ENCODE results near the gene HOXC10.
A peak's percentile ranks its signal among the peaks of the same experiment; 100 is the strongest.

Gene HOXC10

DNA sequence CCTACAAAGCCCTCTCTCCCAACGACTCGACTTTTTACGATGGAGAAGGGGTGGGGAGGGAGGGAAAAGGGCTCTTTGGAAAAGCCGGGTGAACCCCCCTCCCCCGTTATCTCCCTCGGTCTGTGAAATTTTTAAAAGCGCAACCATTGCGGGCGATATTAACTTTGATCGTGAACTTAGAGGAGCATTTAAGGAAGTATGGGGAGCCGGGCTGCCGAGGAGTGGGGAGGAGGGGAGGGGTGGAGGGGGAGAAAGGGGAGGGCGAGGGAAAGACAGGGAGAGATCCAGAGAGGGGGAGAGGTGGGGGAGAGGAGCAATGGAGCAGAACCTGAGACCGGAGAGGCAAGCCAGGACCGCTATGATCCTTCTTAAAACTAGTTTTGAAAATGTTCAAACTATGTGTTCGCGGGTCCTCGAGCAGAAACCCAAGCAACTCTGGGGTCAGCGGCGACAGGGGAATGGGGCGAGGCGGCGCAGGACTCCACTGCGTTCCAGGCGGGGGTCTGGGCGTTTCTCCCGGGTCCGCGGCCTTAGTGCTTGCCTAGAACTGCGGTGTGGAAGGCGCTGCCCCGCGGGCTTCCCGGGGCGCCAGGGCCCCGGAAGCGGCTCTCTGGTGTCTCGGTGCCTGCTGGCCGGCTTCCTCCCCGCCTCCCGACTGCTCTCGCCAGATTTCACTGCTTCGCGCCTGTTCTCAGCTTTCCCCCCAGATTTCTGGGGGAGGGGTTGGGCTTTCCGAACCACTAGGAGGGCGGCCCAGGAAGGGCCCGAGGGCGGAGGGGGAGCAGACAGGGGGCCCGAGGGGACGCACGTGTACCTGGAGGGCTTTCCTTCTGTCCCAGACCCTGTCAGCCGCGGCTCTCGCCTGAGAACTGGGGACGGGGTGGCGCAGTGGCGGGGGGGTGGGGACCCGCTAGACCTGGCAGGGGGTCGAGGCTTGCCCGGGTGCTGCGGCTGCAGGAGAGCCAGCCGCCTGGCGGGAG, 10.6 kb upstream of the HOXC10 start, which contains the start of gene HOTAIR:
TSS of gene HOTAIR (minus strand) at position 871 of the 980 bp plus-strand sequence.
- Histone ChIP-seq H3K4me3 (ENCODE audit: low read length) (no peak within 1 kb of the TSS), H3K36me3 (ENCODE audit: control insufficient read depth, insufficient read depth, low read length) (no peaks in the 10 kb centered on the region), H3K4ac (ENCODE audit: low read depth, low read length) (no peak within 1 kb of the TSS), H2BK5ac (ENCODE audit: low read length) (no peak within 1 kb of the TSS), H3K79me1 (ENCODE audit: low read length) (no peaks in the 10 kb centered on the region), H3K56ac (ENCODE audit: low read length) (no peak within 1 kb of the TSS), H2AK5ac (ENCODE audit: low read length) (no peak within 1 kb of the TSS), H3K4me2 (ENCODE audit: low read length) (peak within 1 kb of the TSS; percentile 18), H3K9ac (ENCODE audit: low read length) (no peak within 1 kb of the TSS), H3K27me3 (ENCODE audit: insufficient read depth, low read length, poor library complexity) (peaks cover 93% of the 10 kb centered on the region), H3K79me2 (ENCODE audit: control insufficient read depth, insufficient read depth, low read length) (no peaks in the 10 kb centered on the region), H3K18ac (ENCODE audit: low read length) (no peak within 1 kb of the TSS), H4K5ac (ENCODE audit: low read length) (no peak within 1 kb of the TSS), H3K27ac (ENCODE audit: low read depth, low read length) (no peak within 1 kb of the TSS), H2BK120ac (ENCODE audit: low read depth, low read length) (no peak within 1 kb of the TSS), H2BK15ac (replicated peaks; ENCODE audit: low read depth) (no peak within 1 kb of the TSS), H4K8ac (ENCODE audit: low read depth, low read length) (no peak within 1 kb of the TSS), H3K4me1 (ENCODE audit: control insufficient read depth, low read depth, low read length) (no peaks in the 10 kb centered on the region), H3K23ac (ENCODE audit: low read length) (no peak within 1 kb of the TSS)
- DNase-seq: no peak
- WGBS (ENCODE audit: extremely low coverage, insufficient coverage, low lambda C conversion rate): no CpG with 5 or more reads among the region's 63 CpGs

- no peak for DNase-seq
- Histone ChIP-seq H2AK5ac (ENCODE audit: low read length) (no peak overlapping the region), H3K79me2 (ENCODE audit: control insufficient read depth, insufficient read depth, low read length) (no peaks in the 10 kb centered on the region), H3K27ac (ENCODE audit: low read depth, low read length) (no peak overlapping the region), H3K56ac (ENCODE audit: low read length) (no peak overlapping the region), H3K18ac (ENCODE audit: low read length) (no peak overlapping the region), H3K9ac (ENCODE audit: low read length) (no peak overlapping the region), H3K4me1 (ENCODE audit: control insufficient read depth, low read depth, low read length) (no peaks in the 10 kb centered on the region), H4K8ac (ENCODE audit: low read depth, low read length) (no peak overlapping the region), H2BK15ac (replicated peaks; ENCODE audit: low read depth) (no peak overlapping the region), H4K5ac (ENCODE audit: low read length) (no peak overlapping the region), H3K79me1 (ENCODE audit: low read length) (no peaks in the 10 kb centered on the region), H3K4me3 (ENCODE audit: low read length) (no peak overlapping the region), H3K4me2 (ENCODE audit: low read length) (no peak overlapping the region), H3K4ac (ENCODE audit: low read depth, low read length) (no peak overlapping the region), H3K36me3 (ENCODE audit: control insufficient read depth, insufficient read depth, low read length) (no peaks in the 10 kb centered on the region), H3K23ac (ENCODE audit: low read length) (no peak overlapping the region), H2BK5ac (ENCODE audit: low read length) (no peak overlapping the region), H2BK120ac (ENCODE audit: low read depth, low read length) (no peak overlapping the region), H3K27me3 (ENCODE audit: insufficient read depth, low read length, poor library complexity) (peaks cover 93% of the 10 kb centered on the region)
- no CpG with 5 or more reads among the region's 25 CpGs for WGBS (ENCODE audit: extremely low coverage, insufficient coverage, low lambda C conversion rate)
These were observed 9.9 kb upstream of the HOXC10 start for GRCh38 chr12:53975064-53975471.

GRCh38 chr12:53975479-53976152, 9.3 kb upstream of the HOXC10 start:
- H3K27ac ChIP-seq (ENCODE audit: low read depth, low read length): no peak overlapping the region

DNA sequence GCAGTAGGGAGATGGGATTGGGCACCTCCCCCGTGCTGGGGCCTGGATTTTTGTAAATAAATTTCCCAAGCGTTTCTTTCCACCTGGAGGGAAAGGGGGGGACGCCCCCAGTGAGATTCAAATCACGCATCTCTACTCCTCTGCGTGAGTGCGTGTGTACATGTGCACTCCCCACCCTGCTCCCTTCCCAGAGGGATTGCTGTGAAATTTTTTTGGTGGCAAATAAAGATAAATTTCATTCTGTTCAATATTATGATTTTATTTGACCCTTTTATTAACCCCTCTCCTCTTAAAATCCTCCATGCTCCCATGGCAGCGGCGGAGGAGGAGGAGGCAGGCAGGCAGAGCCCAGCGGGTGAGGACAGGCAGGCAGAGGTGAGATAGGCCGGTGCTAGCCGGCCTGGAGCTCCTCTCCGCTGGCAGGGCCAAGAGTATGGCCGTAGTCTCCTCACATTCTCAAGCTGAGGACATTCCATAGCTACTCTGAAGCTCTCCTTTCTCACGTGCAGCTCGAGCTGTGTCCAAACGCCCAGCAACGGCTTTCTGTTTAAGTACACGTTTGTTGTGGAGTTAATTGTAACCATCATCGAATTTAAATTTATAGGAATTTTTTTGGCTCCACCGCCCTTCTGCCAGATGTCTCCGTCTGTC, 8.6 kb upstream of the HOXC10 start:
- H3K27ac ChIP-seq (ENCODE audit: low read depth, low read length): no peak overlapping the region
- peak; percentile 60 for DNase-seq
- H3K27me3 ChIP-seq (ENCODE audit: insufficient read depth, low read length, poor library complexity): peaks cover 91% of the 10 kb centered on the region
- WGBS (ENCODE audit: extremely low coverage, insufficient coverage, low lambda C conversion rate): no CpG with 5 or more reads among the region's 21 CpGs
- H3K79me1 ChIP-seq (ENCODE audit: low read length): no peaks in the 10 kb centered on the region
- no peak overlapping the region for H4K8ac ChIP-seq (ENCODE audit: low read depth, low read length)
- H2BK15ac ChIP-seq (replicated peaks; ENCODE audit: low read depth): no peak overlapping the region
- H3K18ac ChIP-seq (ENCODE audit: low read length): no peak overlapping the region
- H3K79me2 ChIP-seq (ENCODE audit: control insufficient read depth, insufficient read depth, low read length): no peaks in the 10 kb centered on the region
- H3K4me1 ChIP-seq (ENCODE audit: control insufficient read depth, low read depth, low read length): no peaks in the 10 kb centered on the region
- H3K4me2 ChIP-seq (ENCODE audit: low read length): no peak overlapping the region
- no peak overlapping the region for H3K4me3 ChIP-seq (ENCODE audit: low read length)
- no peak overlapping the region for H2BK5ac ChIP-seq (ENCODE audit: low read length)
- H3K23ac ChIP-seq (ENCODE audit: low read length): no peak overlapping the region
- H2AK5ac ChIP-seq (ENCODE audit: low read length): no peak overlapping the region
- H4K5ac ChIP-seq (ENCODE audit: low read length): no peak overlapping the region
- no peak overlapping the region for H3K56ac ChIP-seq (ENCODE audit: low read length)
- no peaks in the 10 kb centered on the region for H3K36me3 ChIP-seq (ENCODE audit: control insufficient read depth, insufficient read depth, low read length)
- no peak overlapping the region for H3K4ac ChIP-seq (ENCODE audit: low read depth, low read length)
- H2BK120ac ChIP-seq (ENCODE audit: low read depth, low read length): no peak overlapping the region
- H3K9ac ChIP-seq (ENCODE audit: low read length): no peak overlapping the region

More at GRCh38 chr12:53975479-53976152, 9.3 kb upstream of the HOXC10 start:
- Histone ChIP-seq H3K27me3 (ENCODE audit: insufficient read depth, low read length, poor library complexity) (peaks cover 91% of the 10 kb centered on the region), H2BK15ac (replicated peaks; ENCODE audit: low read depth) (no peak overlapping the region), H3K4me3 (ENCODE audit: low read length) (no peak overlapping the region), H4K8ac (ENCODE audit: low read depth, low read length) (no peak overlapping the region), H3K4me2 (ENCODE audit: low read length) (no peak overlapping the region), H3K4ac (ENCODE audit: low read depth, low read length) (no peak overlapping the region), H3K56ac (ENCODE audit: low read length) (no peak overlapping the region), H3K18ac (ENCODE audit: low read length) (no peak overlapping the region), H4K5ac (ENCODE audit: low read length) (no peak overlapping the region), H2AK5ac (ENCODE audit: low read length) (no peak overlapping the region), H3K79me1 (ENCODE audit: low read length) (no peaks in the 10 kb centered on the region), H3K9ac (ENCODE audit: low read length) (no peak overlapping the region), H3K4me1 (ENCODE audit: control insufficient read depth, low read depth, low read length) (no peaks in the 10 kb centered on the region), H2BK5ac (ENCODE audit: low read length) (no peak overlapping the region), H3K79me2 (ENCODE audit: control insufficient read depth, insufficient read depth, low read length) (no peaks in the 10 kb centered on the region), H3K36me3 (ENCODE audit: control insufficient read depth, insufficient read depth, low read length) (no peaks in the 10 kb centered on the region), H2BK120ac (ENCODE audit: low read depth, low read length) (no peak overlapping the region), H3K23ac (ENCODE audit: low read length) (no peak overlapping the region)
- DNase-seq: no peak
- no CpG with 5 or more reads among the region's 31 CpGs for whole genome bisulfite sequencing (ENCODE audit: extremely low coverage, insufficient coverage, low lambda C conversion rate)

DNA sequence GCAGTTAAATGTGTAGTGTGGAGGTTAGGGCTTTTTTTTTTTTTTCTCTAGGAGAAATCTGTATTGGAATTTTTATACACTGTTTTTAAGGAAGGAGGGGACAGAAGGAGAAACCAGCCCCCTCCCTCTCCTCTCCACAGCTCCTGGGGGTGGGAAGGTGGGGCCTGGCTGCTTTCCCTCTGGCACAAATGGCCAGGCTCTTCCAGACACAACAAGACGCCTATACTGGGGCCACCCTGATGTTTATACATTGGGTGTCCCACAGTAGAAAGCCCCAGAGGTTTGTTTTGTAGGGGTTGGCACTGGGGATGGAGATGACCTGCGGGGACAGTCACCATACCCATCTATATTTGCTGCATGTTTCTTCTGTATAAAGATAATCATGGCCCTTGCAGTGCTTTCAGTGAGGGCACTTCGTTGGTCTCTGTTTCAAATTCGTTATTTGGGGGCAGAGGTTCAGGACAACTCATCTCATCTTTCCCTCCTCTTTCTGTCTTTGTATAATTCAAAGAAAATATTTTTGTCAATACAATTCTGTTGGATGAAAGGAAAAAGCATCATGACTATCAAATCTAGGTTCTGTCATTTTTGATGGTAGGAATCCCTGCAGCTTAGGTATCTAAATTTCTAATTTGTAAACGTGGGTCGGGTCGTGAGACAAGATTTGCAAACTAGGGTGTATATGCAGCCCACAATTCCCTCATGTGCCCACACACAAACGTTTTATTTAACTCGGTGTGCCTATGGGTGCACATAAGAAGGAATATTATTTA, 7.9 kb upstream of the HOXC10 start:
- no peak overlapping the region for H3K23ac ChIP-seq (ENCODE audit: low read length)
- H4K8ac ChIP-seq (ENCODE audit: low read depth, low read length): no peak overlapping the region
- no peaks in the 10 kb centered on the region for H3K4me1 ChIP-seq (ENCODE audit: control insufficient read depth, low read depth, low read length)
- no CpG with 5 or more reads among the region's 9 CpGs for WGBS (ENCODE audit: extremely low coverage, insufficient coverage, low lambda C conversion rate)
- H3K79me1 ChIP-seq (ENCODE audit: low read length): no peaks in the 10 kb centered on the region
- no peak overlapping the region for H3K4me3 ChIP-seq (ENCODE audit: low read length)
- no peaks in the 10 kb centered on the region for H3K79me2 ChIP-seq (ENCODE audit: control insufficient read depth, insufficient read depth, low read length)
- no peak overlapping the region for H3K4me2 ChIP-seq (ENCODE audit: low read length)
- H3K27ac ChIP-seq (ENCODE audit: low read depth, low read length): no peak overlapping the region
- H3K4ac ChIP-seq (ENCODE audit: low read depth, low read length): no peak overlapping the region
- H2AK5ac ChIP-seq (ENCODE audit: low read length): no peak overlapping the region
- H3K9ac ChIP-seq (ENCODE audit: low read length): no peak overlapping the region
- DNase-seq: no peak
- no peak overlapping the region for H2BK120ac ChIP-seq (ENCODE audit: low read depth, low read length)
- H3K27me3 ChIP-seq (ENCODE audit: insufficient read depth, low read length, poor library complexity): peaks cover 90% of the 10 kb centered on the region
- no peak overlapping the region for H3K18ac ChIP-seq (ENCODE audit: low read length)
- H3K36me3 ChIP-seq (ENCODE audit: control insufficient read depth, insufficient read depth, low read length): no peaks in the 10 kb centered on the region
- no peak overlapping the region for H2BK15ac ChIP-seq (replicated peaks; ENCODE audit: low read depth)
- no peak overlapping the region for H3K56ac ChIP-seq (ENCODE audit: low read length)
- H4K5ac ChIP-seq (ENCODE audit: low read length): no peak overlapping the region
- H2BK5ac ChIP-seq (ENCODE audit: low read length): no peak overlapping the region
